ENCODE measurements around the gene GTF3C2. TPM values are rescaled to one million over a fixed set of nuclear protein-coding genes. Genes with fewer than 3 reads are reported as not detected.

The GTF3C2 gene, protein sequence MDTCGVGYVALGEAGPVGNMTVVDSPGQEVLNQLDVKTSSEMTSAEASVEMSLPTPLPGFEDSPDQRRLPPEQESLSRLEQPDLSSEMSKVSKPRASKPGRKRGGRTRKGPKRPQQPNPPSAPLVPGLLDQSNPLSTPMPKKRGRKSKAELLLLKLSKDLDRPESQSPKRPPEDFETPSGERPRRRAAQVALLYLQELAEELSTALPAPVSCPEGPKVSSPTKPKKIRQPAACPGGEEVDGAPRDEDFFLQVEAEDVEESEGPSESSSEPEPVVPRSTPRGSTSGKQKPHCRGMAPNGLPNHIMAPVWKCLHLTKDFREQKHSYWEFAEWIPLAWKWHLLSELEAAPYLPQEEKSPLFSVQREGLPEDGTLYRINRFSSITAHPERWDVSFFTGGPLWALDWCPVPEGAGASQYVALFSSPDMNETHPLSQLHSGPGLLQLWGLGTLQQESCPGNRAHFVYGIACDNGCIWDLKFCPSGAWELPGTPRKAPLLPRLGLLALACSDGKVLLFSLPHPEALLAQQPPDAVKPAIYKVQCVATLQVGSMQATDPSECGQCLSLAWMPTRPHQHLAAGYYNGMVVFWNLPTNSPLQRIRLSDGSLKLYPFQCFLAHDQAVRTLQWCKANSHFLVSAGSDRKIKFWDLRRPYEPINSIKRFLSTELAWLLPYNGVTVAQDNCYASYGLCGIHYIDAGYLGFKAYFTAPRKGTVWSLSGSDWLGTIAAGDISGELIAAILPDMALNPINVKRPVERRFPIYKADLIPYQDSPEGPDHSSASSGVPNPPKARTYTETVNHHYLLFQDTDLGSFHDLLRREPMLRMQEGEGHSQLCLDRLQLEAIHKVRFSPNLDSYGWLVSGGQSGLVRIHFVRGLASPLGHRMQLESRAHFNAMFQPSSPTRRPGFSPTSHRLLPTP
- total RNA-seq: 23.9 TPM
- long read RNA-seq, partial matches to known transcripts: 8 of 22 reads
- long read RNA-seq, other reads (novel, unspliced or antisense): 10 of 22 reads

DNA sequence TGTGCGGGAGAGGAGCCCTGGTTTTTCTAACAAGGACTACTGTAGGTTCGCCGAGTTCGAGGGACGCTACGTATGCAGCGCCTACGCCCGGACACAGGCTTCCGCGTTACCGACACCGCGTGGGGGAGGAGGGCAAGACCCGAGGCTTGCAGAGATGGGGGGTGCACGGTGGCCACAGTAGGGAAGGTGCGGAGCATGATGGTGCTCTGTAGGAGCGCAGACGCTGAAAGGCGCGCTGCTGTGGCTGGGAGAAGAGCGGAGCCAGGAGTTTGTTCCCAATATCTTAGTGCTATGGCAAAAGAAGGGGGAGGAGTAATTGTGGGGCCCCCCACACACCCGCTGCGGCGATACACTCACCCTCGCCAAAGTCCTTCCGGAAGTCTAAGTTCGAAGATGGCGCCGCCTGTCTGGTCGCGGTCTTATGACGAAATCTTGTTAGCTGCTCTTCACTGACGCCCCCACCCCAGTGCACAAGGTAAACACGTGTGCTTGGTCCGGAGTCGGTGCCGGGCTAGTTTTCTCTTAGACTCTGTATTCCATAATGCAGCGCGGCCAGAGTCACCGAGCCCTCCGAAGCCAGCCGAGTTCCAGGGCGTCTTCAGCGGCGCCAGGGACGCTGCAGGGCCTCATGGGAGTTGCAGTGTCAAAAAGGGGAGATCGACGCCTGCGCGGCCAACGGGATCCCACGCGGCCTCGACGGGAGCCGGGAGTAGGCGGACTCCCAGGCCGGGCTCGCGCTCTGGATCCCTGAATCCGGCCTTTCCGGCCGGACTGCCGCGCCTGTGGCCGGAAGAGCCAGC, at the start of gene GTF3C2:
Gene GTF3C2 (minus strand): TSS at position 383 of the 800 bp plus-strand sequence. CDS start 13,210 bp downstream, outside the sequence.
- DNase-seq (ENCODE audit: low spot score): peak; percentile 96
- intact Hi-C loops (cut with DNase I): loop anchor here (1.0 to 2.0 kb wide), 2 partner anchors 14 to 34 kb away; partner anchors contain the start of genes EIF2B4, MPV17 and SNX17

DNA sequence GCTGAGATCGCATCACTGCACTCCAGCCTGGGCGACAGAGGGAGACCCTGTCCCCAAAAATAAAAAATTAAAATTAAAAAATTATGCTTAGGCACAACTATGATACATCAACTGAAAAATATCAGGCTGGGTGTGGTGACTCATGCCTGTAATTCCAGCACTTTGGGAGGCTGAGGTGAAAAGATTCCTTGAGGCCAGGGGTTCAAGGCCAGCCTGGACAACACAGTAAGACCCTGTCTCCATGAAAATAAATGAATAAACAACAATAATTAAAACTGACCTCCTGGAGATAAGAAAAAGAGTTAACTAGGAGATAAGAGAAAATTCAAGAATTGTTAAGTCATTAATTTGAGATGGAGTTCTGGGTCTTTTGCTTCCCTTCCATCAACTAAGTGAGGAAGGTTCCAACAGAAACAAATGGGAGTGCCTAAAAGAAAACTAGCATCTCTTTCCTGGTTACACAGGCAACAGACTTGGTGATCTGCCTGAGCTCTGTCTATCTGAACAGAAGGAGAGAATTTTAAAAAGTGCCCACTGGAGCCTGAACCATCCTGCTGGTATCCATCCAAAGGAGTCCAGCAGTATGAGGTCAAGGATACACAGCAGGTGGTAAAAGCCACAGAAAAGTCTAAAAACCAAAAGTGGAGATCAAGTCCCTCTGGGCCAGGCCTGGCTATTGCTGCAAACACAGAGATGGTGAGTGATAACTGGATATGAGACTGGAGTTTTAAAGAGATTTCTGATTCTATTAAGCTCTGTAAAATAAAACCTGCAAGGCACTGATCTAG, 44.0 kb upstream of the GTF3C2 start:
- no peak for DNase-seq (ENCODE audit: low spot score)
- intact Hi-C loops (cut with DNase I): loop anchor here (10.0 kb wide), 1 partner anchor 264 kb away; the partner anchor contains the start of genes SLC4A1AP and SUPT7L

DNA sequence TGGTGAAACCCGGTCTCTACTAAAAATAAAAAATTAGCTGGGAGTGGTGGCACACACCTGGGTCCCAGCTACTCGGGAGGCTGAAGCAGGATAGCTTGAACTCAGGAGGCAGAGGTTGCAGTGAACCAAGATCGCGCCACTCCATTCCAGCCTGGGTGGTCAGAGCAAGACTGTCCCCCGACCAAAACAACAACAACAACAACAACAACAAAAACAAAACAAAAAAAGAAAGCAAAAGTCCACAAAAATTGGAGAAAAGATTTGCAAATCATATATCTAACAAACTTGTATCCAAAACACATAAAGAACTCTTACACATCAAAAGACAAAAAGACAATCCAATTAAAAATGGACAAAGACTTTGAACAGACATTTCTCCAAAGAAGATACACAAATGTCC, 42.4 kb upstream of the GTF3C2 start:
- intact Hi-C loops (cut with DNase I): no loop called here
- DNase-seq (ENCODE audit: low spot score): no peak

DNA sequence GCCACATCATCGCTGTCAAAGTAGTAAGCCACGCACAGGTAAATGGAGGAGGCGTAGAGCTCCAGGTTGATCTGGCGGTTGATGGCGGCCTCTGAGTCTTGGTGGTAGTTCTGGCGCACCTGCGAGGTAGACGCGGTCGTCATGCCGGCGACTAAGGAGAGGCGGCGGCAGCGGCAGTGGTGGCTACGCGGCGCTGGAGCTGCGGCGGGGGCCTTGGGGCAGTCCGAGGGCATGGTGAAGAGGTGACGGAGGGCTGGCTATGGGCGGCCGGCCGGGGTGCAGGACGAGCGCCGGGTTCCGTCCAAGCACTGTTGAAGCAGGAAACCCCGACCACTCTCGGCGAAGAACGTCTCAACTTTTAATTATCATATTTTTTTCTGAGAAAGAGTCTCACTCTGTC, 36.7 kb upstream of the GTF3C2 start:
- no peak for DNase-seq (ENCODE audit: low spot score)
- intact Hi-C loops (cut with DNase I): no loop called here

DNA sequence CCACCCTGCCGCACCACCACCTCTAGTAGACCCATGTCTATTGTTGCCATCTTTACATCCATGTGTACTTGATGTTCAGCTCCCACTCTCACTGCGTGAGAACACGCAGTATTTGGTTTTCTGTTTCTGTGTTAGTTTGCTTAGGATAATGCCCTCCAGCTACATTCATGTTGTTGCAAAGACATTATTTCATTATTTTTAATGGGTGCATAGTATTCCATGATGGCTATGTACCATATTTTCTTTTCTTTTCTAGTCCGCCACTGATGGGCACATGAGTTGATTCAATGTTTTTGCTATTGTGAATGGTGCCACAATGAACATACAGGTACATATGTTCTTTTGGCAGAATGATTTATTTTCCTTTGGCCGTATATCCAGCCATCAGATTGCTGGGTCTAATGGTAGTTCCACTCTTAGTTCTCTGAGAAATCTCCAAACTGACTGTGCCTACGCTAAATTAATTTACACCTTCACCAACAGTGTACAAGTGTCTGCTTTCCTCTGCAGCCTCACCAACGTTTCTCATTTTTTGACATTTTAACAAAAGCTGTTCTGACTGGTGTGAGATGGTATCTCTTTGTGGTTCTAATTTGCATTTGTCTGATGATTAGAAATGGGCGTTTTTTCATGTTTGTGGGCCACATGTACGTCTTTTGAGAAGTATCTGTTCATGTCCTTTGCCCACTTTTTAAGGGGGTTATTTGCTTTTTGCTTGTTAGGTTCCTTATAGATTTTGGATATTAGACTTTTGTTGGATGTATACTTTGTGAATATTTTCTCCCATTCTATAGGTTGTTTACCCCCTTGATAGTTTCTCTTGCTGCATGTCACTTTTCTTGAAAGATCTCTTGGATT, 34.5 kb upstream of the GTF3C2 start:
- intact Hi-C loops (cut with DNase I): no loop called here

DNA sequence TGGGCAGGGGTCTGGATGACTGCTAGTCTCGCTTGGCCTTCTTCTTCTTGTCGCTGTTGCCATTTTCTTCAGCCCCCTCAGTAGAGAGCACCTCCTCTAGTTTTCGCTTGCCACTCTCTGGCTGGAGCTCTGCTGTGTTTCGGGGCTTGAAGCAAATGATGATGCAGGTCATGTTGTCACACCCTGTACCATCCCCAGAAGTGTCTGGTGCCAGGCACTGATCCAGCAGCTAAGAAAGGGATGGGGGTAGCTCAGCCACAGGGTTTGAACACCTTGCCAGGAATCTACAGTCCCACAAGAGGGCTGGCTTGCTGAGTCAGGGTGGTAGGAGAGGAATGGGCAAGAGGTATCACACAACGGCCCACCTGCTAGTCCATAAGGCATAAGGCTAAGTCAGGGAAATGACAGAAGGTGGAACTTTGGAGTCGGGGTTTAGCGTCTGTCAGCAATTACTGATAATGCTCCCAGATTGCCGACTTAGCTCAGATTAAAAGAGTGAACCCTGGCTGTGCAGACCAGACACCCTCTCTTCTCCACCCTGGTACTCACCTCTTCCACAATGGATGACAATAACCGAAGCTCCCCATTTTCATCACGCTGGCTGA, 25.1 kb upstream of the GTF3C2 start:
- intact Hi-C loops (cut with DNase I): loop anchor here (2.0 kb wide), 2 partner anchors 27 to 47 kb away; partner anchors contain the start of genes NRBP1 and PPM1G
- no peak for DNase-seq (ENCODE audit: low spot score)

More for the DNA sequence above, 34.5 kb upstream of the GTF3C2 start:
- no peak for DNase-seq (ENCODE audit: low spot score)

DNA sequence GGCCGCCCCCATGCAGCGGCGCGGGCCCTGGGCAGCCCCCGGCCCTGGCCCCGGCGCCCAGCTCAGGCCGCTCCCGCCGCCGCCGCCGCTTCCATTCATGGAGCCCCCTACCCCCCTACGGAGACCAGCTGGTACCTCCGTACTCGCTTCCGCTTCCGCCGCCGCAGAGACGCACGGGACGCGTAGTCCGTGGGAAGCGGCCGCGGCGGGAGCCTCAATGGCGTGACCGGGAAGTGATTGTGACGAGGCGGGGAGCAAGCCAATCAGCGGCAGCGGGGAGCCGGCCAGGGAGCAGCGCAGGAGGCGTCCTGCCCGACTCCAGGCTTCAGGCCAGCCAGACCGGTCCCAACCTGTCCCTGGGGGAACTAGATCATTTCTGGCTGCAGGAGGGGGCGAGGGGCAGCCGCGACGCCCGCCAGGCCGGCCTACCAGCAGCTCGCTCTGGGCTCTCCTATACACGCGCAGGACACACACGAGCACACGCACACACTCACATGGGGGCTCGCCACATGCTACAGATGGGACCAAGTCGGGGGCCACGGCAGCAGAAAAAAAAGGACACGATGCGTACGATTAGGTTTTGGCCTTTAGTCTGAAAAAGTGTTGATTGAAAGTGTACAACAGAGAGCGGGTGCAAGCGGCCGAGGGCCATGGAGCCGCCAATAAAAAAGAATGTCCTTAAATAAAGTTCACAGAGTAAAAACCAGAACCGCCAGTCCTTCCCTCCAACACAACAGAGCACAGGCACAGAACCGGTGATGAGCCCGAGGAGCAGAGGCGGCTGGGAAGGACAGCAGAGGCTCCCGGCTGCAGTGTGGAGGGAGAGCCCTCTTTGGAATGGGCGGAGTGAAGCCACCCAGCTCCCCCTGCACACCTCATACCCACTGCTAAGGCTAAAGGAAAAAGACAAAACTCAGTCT, 24.3 kb upstream of the GTF3C2 start, which contains the start of gene ZNF513:
Gene ZNF513 (minus strand): TSS at position 109 of the 920 bp plus-strand sequence. CDS start 208 bp downstream, outside the sequence.
- peak; percentile 99 for DNase-seq (ENCODE audit: low spot score)
- intact Hi-C loops (cut with DNase I): loop anchor here (2.0 kb wide), 2 partner anchors 28 to 48 kb away; partner anchors contain the start of genes NRBP1 and PPM1G

DNA sequence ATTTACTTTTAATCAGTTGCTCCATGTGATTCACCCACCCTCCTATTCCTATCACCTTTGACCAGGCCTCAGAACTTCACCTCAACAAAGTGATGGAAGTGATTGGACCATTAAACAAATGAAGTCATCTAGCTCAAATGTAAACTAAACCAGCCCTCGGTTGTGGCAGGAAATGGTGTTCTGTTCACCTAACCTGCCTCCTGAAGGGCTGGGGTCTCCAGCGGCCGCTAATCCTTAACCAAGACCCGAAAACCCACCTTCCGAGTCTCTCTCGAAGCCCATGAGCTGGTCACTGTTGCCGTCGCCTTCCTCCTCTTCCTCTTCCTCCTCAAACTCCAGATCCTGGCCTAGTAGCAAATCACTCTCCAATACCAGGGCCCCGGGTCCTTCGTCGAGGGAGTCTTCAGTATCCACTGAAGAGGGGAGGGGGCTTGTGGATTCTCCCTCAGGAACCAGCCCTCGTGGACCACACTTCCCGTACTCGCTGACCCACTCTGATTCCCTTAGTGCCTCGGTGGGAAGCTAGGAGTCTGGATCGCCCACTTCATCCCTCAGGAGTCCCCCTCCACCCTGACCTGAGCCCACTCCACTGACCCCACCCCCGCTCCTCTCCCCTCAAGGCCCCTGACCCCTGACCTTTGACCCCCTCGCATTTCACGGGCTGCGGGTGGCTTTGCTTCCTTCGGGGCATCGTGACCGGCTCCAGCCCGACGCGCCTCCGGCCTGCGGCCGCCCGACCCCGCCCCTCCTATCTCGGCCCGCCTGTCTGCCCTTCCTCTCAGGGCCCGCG, 23.5 kb upstream of the GTF3C2 start:
- intact Hi-C loops (cut with DNase I): loop anchor here (2.0 kb wide), 2 partner anchors 29 to 49 kb away; partner anchors contain the start of genes NRBP1 and PPM1G

DNA sequence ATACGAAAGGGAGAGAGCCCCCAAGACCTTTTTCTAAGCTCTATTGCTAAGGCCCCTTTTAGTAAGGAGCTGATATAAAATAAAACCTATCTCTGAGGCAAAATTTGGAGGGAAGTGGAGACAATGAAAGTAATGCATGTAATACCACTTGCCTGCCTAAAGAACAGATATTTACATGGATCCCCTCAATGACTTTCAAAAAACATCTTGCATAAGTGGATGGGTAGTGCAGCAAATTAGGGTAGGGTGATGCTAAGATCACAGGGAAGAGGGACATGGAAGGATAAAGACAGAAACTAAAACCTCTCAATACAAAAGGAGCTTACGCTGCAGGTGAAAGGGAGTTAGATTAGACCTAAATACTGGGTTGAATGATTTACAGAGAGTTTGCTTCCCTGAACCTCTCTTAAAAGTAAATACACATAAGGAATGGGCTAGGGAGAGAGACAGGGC, 22.8 kb upstream of the GTF3C2 start:
- DNase-seq (ENCODE audit: low spot score): no peak
- intact Hi-C loops (cut with DNase I): no loop called here

More for the DNA sequence above, 23.5 kb upstream of the GTF3C2 start:
- DNase-seq (ENCODE audit: low spot score): peak; percentile 86

DNA sequence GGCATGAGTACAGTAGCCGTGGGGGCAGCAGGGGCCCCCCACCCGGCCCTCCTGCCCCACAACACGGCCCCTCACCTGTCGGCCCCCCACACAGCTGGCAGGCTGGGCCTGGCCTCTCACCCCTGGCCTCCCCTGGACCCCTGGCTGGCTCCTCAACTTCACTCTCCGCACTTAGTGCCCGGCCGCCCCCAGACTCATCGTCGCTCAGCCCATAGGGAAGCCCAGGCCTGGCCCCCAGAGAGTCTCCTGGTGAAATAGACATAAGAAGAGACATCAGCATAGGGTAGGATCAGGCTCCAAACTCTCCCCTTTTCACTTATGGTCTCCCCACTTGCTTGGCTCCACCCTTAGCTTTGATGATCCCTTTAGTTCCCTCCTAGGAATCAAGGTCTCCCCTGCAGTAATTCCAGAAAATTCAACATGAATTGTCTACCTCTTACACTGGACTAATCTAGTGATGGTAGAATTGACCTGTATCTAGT, 22.3 kb upstream of the GTF3C2 start:
- intact Hi-C loops (cut with DNase I): no loop called here
- no peak for DNase-seq (ENCODE audit: low spot score)

DNA sequence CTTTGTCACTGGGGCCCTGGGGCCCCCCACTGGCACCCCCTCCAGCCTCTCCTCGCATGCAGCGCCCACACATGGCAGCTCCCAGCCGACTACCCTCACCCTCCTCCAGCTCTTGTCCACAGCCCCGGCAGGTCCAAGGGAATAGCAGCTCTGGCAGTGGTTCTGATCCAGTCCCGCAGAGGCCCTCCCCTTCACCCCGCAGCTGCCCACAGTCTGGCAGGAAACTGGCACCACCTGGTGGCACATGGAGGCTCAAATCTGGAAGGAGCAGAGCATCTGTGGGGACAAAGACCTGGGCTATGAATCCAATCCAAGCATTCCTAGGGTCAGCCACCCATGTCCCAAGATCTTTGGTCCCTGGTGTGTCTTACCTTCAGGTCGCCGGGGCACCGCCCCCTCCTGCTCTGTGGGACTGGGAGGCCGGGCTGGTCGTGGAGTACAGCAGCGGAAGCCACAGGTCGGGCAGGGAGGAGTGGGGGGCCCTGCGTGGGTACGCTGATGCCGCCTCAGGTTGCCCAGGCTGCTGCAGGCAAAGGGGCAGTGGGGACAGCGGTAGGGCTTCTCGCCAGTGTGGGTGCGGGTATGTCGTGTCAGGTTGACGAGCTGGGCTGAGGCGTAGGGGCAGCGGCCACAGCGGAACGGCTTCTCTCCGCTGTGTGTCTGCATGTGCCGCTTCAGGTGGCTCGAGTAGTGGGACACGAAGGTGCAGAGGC, 21.7 kb upstream of the GTF3C2 start:
- DNase-seq (ENCODE audit: low spot score): no peak
- intact Hi-C loops (cut with DNase I): no loop called here

DNA sequence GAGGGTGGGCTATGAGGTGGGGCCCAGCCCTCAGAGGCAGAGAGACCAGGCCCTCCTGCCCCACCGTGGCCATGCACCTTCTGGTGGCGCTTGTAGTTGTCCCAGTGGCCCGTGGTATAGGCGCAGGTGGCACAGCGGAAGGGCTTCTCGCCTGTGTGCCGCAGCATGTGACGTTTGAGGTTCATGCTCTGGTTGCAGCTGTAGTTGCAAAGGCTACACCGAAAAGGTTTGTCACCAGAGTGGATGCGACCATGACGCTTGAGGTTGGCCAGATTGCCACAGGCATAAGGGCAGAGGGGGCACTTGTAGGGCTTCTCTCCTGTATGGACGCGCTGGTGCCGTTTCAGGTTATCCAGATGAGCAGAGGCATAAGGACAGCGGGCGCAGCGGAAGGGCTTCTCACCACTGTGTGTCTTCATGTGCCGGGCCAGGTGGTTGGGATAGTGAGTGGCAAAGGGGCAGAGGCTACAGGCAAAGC, 21.1 kb upstream of the GTF3C2 start:
- intact Hi-C loops (cut with DNase I): no loop called here
- no peak for DNase-seq (ENCODE audit: low spot score)

DNA sequence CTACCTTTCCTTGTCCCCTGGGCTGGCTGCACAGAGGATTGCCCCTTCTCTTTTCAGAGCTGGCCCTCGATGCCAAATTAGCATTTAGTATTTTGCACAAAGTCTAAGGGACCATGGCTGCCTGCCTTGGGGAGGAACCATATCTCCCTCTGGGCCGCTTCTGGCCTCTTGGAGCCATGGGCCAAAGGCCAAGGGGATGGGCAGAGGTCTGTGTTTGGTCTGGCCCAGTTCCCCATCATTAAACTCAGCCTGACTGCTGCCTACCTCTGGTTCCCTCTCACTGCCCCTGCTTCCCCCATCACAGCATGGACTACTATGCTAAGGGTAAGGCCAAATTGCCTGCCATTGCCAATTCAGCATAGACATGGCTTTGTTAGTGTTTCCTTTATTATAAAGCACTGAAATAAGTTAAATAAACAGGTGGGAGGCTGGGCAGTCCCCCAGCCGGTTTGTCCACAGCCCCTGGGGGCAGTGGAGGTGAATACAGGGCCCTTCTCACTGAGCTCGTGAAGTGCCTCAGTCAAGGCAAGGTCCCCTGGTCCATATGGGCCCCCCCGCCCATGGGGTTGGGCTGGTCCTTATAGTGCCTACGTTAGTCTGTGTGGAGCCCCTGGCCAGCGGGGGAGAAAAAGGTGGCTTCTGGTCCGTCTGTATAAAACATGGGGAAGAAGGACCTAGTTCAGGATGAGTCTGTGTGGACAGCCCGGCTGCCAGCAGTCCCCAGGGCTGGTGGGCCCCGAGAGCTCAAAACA, 20.5 kb upstream of the GTF3C2 start:
- intact Hi-C loops (cut with DNase I): no loop called here
- no peak for DNase-seq (ENCODE audit: low spot score)
